GM12878 (cell line): Measurements from ENCODE around the gene PRKAR2B.

ENCODE experiments used
- BCL11A ChIP-seq: IDR thresholded peaks from 2 replicates; pipeline ENCODE4 v1.6.1; 2011; ENCODE audit warnings: low read depth, low read length
- EP300 ChIP-seq, 2 experiments: fragments of 150-350 bp in 1 of 2; IDR thresholded peaks; 2 replicates each; pipeline ENCODE4 v1.6.1; 2011 to 2012; ENCODE audit warnings: low read depth in 2 of 2, low read length in 2 of 2, borderline replicate concordance in 1 of 2, improper control_type of control experiment in 1 of 2, inconsistent platforms in 1 of 2; ENCODE audit not compliant: control insufficient read depth in 1 of 2
- HDAC6 ChIP-seq: fragments of 200-600 bp; sonication (generic); IDR thresholded peaks from one replicate; pipeline ENCODE4 v1.8.0; 2017; ENCODE audit warnings: antibody characterized with exemption; ENCODE audit not compliant: unreplicated experiment
- KLF5 ChIP-seq: fragments of 450-650 bp; IDR thresholded peaks from 2 replicates; pipeline ENCODE4 v1.6.1; 2014; ENCODE audit warnings: mild to moderate bottlenecking; ENCODE audit not compliant: partially characterized antibody
- NFYA ChIP-seq: IDR thresholded peaks from 2 replicates; pipeline ENCODE4 v1.6.1; 2011; ENCODE audit warnings: low read depth, mild to moderate bottlenecking, low read length, improper control_type of control experiment, borderline replicate concordance
- NR2C2 ChIP-seq: IDR thresholded peaks from 2 replicates; pipeline ENCODE4 v1.6.1; 2011; ENCODE audit warnings: borderline replicate concordance, low read depth; ENCODE audit not compliant: control insufficient read depth, insufficient read length
- NR2F1 ChIP-seq: fragments of 450-650 bp; conservative IDR thresholded peaks from 2 replicates; pipeline ENCODE4 v1.6.1; 2017; ENCODE audit warnings: mild to moderate bottlenecking
- PAX5 ChIP-seq: IDR thresholded peaks from 2 replicates; pipeline ENCODE4 v1.6.1; 2011; ENCODE audit warnings: low read depth, low read length, borderline replicate concordance
- POLR2A ChIP-seq: IDR thresholded peaks from 2 replicates; pipeline ENCODE4 v1.6.1; 2011; ENCODE audit warnings: low read depth, mild to moderate bottlenecking, low read length
- RFX5 ChIP-seq: IDR thresholded peaks from 2 replicates; pipeline ENCODE4 v1.6.1; 2011; ENCODE audit warnings: low read depth, low read length, improper control_type of control experiment
- SMC3 ChIP-seq: IDR thresholded peaks from 2 replicates; pipeline ENCODE4 v1.6.1; 2011; ENCODE audit warnings: low read length, improper control_type of control experiment, borderline replicate concordance
- TF ChIP-seq, protein P1 (sequence below), 3 experiments: IDR thresholded peaks in 2 of 3; conservative IDR thresholded peaks in 1 of 3; 2 replicates each; pipeline ENCODE4 v1.5.1; 2011; ENCODE audit warnings: low read depth in 3 of 3, low read length in 3 of 3, mild to moderate bottlenecking in 3 of 3, control low read depth in 2 of 3, moderate library complexity in 2 of 3, inconsistent platforms in 1 of 3, mixed read lengths in 1 of 3; ENCODE audit not compliant: control insufficient read depth in 2 of 3, insufficient read depth in 1 of 3; ENCODE audit errors: extremely low read depth in 1 of 3

- TF ChIP-seq, protein P1, sequence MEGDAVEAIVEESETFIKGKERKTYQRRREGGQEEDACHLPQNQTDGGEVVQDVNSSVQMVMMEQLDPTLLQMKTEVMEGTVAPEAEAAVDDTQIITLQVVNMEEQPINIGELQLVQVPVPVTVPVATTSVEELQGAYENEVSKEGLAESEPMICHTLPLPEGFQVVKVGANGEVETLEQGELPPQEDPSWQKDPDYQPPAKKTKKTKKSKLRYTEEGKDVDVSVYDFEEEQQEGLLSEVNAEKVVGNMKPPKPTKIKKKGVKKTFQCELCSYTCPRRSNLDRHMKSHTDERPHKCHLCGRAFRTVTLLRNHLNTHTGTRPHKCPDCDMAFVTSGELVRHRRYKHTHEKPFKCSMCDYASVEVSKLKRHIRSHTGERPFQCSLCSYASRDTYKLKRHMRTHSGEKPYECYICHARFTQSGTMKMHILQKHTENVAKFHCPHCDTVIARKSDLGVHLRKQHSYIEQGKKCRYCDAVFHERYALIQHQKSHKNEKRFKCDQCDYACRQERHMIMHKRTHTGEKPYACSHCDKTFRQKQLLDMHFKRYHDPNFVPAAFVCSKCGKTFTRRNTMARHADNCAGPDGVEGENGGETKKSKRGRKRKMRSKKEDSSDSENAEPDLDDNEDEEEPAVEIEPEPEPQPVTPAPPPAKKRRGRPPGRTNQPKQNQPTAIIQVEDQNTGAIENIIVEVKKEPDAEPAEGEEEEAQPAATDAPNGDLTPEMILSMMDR (IDR thresholded peaks at IDR 0.05 in 2 of 3, conservative IDR thresholded peaks at IDR 0.05 in 1 of 3; ENCODE audit: control insufficient read depth in 2 of 3, extremely low read depth in 1 of 3, insufficient read depth in 1 of 3, low read depth in 3 of 3, low read length in 3 of 3): no peak
- no peak for TF ChIP-seq NR2C2
- TF ChIP-seq RFX5: no peak
- no peak for TF ChIP-seq SMC3
- no peak for TF ChIP-seq KLF5
- no peak for TF ChIP-seq NR2F1
- no peak for TF ChIP-seq POLR2A
- TF ChIP-seq PAX5: no peak
- no peak for TF ChIP-seq EP300 (IDR thresholded peaks at IDR 0.05; ENCODE audit: borderline replicate concordance in 1 of 2, control insufficient read depth in 1 of 2, low read depth in 2 of 2, low read length in 2 of 2)
- no peak for TF ChIP-seq BCL11A
- no peak for TF ChIP-seq NFYA
- no peak for TF ChIP-seq HDAC6
Measured at GRCh38 chr7:107164092-107164491, 119.6 kb downstream of the PRKAR2B start.
